Epithelial cell of proximal tubule (primary cell): ENCODE data around the gene RANBP17. TPM values are rescaled to one million over a fixed set of nuclear protein-coding genes. Genes with fewer than 3 reads are reported as not detected.

Experiments used
- DNase-seq: peaks from one replicate; pipeline ENCODE4 v3.0.0-alpha.2; 2011; ENCODE audit warnings: low read depth
- H3K4me3 ChIP-seq: 2 replicates; pipeline ENCODE4 v1.5.1; 2011; ENCODE audit warnings: low read depth, mild to moderate bottlenecking, low read length
- total RNA-seq: library from RNA; depleted of rRNA; stranded (reverse); fragments of >200 nt; gene quantifications from 2 replicates; pipeline ENCODE4 v1.2.3, GENCODE V29; 2015
- TF ChIP-seq, protein P1 (sequence below): conservative IDR thresholded peaks from 2 replicates; pipeline ENCODE4 v1.5.1; 2012; ENCODE audit warnings: low read depth, mild to moderate bottlenecking, low read length

Gene RANBP17
- total RNA-seq, 1 donor from 2014 or later: 15.0 TPM

DNA sequence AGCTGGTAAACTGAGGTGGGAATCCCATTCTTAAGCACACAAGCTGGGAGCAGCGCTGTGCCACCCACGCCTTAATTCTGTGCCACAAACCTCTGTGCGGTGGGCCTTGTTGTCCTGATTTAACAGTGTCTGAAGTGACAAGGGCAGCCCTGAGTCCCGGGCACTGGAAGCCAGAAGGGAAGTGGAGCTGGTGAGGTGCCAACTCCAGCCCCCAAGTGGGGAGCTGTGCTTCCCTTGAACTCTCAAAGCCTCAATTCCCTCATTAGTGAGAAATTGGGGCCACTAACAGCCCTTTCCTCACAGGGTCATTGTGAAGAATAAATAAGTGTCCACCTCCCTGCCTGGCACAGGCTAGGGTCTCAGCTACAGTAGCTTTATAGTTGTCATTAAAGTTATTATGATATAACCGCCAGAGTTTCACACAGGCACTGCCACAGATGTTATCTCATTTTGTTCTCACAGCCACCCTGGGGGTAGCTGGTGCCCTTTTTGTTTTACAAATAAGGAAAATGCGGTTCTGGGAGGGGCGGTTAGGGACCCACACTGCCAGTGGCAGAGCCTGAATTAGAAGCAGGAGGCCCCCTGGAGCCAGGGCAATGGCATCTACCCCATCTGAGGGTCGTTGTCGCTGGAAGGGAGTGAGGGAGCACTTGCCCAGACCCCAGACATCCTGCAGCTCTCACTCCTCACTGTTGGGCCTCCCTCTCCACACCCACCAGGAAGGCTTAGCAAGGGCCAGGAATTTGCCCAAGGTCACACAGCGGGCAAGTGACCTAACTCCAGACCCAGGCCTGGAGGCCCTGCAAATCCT lies 445.2 kb downstream of the RANBP17 start:
- TF ChIP-seq, protein P1, sequence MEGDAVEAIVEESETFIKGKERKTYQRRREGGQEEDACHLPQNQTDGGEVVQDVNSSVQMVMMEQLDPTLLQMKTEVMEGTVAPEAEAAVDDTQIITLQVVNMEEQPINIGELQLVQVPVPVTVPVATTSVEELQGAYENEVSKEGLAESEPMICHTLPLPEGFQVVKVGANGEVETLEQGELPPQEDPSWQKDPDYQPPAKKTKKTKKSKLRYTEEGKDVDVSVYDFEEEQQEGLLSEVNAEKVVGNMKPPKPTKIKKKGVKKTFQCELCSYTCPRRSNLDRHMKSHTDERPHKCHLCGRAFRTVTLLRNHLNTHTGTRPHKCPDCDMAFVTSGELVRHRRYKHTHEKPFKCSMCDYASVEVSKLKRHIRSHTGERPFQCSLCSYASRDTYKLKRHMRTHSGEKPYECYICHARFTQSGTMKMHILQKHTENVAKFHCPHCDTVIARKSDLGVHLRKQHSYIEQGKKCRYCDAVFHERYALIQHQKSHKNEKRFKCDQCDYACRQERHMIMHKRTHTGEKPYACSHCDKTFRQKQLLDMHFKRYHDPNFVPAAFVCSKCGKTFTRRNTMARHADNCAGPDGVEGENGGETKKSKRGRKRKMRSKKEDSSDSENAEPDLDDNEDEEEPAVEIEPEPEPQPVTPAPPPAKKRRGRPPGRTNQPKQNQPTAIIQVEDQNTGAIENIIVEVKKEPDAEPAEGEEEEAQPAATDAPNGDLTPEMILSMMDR: no peak
- DNase-seq: no peak
- H3K4me3 ChIP-seq: no peak overlapping the region

GRCh38 chr5:171307789-171308452 lies 446.1 kb downstream of the RANBP17 start:
- TF ChIP-seq, protein P1: no peak
- no peak for DNase-seq
- no peak overlapping the region for H3K4me3 ChIP-seq

GRCh38 chr5:171308453-171309275 lies 446.8 kb downstream of the RANBP17 start, which contains the start of gene TLX3:
Gene TLX3 (plus strand): TSS chr5:171309248. CDS start chr5:171309366, 118 bp downstream.
- no peak within 1 kb of the TSS for H3K4me3 ChIP-seq
- DNase-seq: no peak
- TF ChIP-seq, protein P1: no peak

DNA sequence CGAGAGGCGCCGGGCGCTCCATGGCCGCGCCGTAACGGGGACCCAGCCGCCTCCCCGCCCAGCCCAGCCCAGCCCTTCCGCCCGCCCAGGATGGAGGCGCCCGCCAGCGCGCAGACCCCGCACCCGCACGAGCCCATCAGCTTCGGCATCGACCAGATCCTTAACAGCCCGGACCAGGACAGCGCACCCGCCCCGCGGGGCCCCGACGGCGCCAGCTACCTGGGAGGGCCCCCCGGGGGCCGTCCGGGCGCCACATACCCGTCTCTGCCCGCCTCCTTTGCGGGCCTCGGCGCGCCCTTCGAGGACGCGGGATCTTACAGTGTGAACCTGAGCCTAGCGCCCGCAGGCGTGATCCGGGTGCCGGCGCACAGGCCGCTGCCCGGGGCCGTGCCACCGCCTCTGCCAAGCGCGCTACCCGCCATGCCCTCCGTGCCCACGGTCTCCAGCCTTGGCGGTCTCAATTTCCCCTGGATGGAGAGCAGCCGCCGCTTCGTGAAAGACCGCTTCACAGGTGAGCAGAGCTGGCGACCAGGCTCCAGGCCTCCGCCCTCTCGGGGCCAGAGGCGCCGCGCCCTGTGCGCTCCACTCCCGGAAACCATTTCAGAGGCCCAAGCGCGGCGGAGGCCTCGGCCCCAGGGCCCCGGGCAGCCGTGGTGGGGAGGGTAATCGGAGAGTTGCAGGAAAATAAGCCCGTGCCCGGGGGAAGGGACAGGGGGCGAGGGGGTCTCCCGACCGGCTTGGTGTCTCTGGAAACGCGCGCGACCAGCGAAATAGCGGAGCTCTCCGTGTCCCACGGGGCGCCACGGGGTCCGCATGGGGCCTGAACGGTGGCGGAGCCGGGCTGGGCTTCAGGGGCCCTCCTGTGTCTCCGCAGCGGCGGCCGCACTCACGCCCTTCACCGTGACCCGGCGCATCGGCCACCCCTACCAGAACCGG lies 447.7 kb downstream of the RANBP17 start:
- no peak for DNase-seq
- TF ChIP-seq, protein P1: no peak
- H3K4me3 ChIP-seq: no peak overlapping the region

- DNase-seq: no peak
- TF ChIP-seq, protein P1: peak; percentile 37
- no peak overlapping the region for H3K4me3 ChIP-seq
Observed at GRCh38 chr5:171310212-171310818, 448.5 kb downstream of the RANBP17 start.

DNA sequence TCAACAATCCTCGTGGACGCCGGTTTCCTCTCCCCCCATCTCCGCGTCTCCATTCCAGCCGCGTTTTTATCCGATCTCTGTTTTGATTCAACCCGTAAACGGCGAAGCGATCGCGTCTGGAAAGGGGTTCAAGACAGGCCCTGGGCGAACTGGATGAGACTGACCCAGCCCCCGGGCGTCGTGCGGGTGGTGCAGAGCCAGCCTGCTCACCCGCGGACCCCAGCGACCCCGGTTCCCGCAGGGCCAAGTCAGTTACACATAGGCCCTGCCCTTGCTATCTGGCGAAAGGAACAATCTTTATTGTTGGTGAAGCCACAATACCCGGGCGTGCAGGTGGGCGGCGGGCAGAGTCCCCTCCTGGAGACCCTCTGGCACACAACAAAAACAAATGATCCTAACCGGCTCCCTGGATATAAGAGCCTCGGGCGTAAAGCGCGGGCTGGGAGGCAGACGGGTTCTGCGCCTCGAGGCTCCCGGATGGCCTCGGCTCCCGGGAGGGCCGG lies 449.1 kb downstream of the RANBP17 start:
- no peak overlapping the region for H3K4me3 ChIP-seq
- DNase-seq: no peak
- TF ChIP-seq, protein P1: no peak
